Smooth muscle cell (in vitro differentiated cells): Measurements from ENCODE around the gene TCAP. TPM values are rescaled to one million over a fixed set of nuclear protein-coding genes. Genes with fewer than 3 reads are reported as not detected.
A peak's percentile ranks its signal among the peaks of the same experiment; 100 is the strongest.

ENCODE experiments used
- DNase-seq: peaks from one replicate; lab custom pipeline; 2025; ENCODE audit not compliant: unreplicated experiment; lab: John Stamatoyannopoulos, UW
- H2AFZ ChIP-seq: fragments of 200-600 bp; sonication (generic); 2 replicates; pipeline ENCODE4 v1.6.0; 2016; ENCODE audit warnings: antibody characterized with exemption, low read depth, mild to moderate bottlenecking
- H3F3A ChIP-seq: fragments of 200-600 bp; sonication (generic); 2 replicates; pipeline ENCODE4 v1.6.0; 2017; ENCODE audit warnings: antibody characterized with exemption, low read depth
- H3K27ac ChIP-seq: fragments of 200-600 bp; sonication (generic); 2 replicates; pipeline ENCODE4 v1.5.1; 2016; ENCODE audit warnings: low read depth, mild to moderate bottlenecking
- H3K27me3 ChIP-seq: fragments of 200-600 bp; sonication (generic); 2 replicates; pipeline ENCODE4 v1.6.1; 2016; ENCODE audit warnings: low read depth, mild to moderate bottlenecking
- H3K36me3 ChIP-seq: fragments of 200-600 bp; sonication (generic); 2 replicates; pipeline ENCODE4 v1.5.1; 2016; ENCODE audit warnings: low read depth
- H3K4me1 ChIP-seq: fragments of 200-600 bp; sonication (generic); 2 replicates; pipeline ENCODE4 v1.5.1; 2016; ENCODE audit warnings: low read depth
- H3K4me2 ChIP-seq: fragments of 200-600 bp; sonication (generic); 2 replicates; pipeline ENCODE4 v1.6.0; 2016; ENCODE audit warnings: mild to moderate bottlenecking
- H3K4me3 ChIP-seq: fragments of 200-600 bp; sonication (generic); 2 replicates; pipeline ENCODE4 v1.5.1; 2016; ENCODE audit warnings: mild to moderate bottlenecking
- H3K79me2 ChIP-seq: fragments of 200-600 bp; sonication (generic); 2 replicates; pipeline ENCODE4 v1.6.0; 2016; ENCODE audit warnings: low read depth, mild to moderate bottlenecking
- H3K9ac ChIP-seq: fragments of 200-600 bp; sonication (generic); 2 replicates; pipeline ENCODE4 v1.6.0; 2016; ENCODE audit warnings: low read depth
- H3K9me3 ChIP-seq: fragments of 200-600 bp; sonication (generic); replicated peaks from 2 replicates; pipeline ENCODE4 v1.5.1; 2016; ENCODE audit warnings: low read depth
- H4K20me1 ChIP-seq: fragments of 200-600 bp; sonication (generic); 2 replicates; pipeline ENCODE4 v1.6.0; 2016; ENCODE audit warnings: low read depth
- WGBS: methylation state at CpG from one replicate; pipeline ENCODE4 v1.1.7; 2016; ENCODE audit warnings: low lambda C conversion rate; 5-methylcytosine and 5-hydroxymethylcytosine counted together
- polyA plus RNA-seq: library from polyadenylated mRNA; unstranded; fragments of >200 nt; fragmentation: Nextera tagmentation; extraction: Ambion mirVana; gene quantifications from 2 replicates; pipeline ENCODE4 v1.2.1, GENCODE V29; 2016
- total RNA-seq: library from RNA; depleted of rRNA; stranded (reverse); fragments of >200 nt; gene quantifications from 2 replicates; pipeline ENCODE4 v1.2.3, GENCODE V29; 2014
- TF ChIP-seq, protein P1 (sequence below): fragments of 200-600 bp; sonication (generic); IDR thresholded peaks from 2 replicates; pipeline ENCODE4 v1.5.1; 2017; ENCODE audit warnings: borderline replicate concordance, mild to moderate bottlenecking, antibody characterized with exemption; ENCODE audit not compliant: insufficient read depth, poor library complexity, severe bottlenecking

Gene TCAP
- total and polyA plus RNA-seq, 2 experiments from 2014 or later = 0.41 TPM; not detected in 1

DNA sequence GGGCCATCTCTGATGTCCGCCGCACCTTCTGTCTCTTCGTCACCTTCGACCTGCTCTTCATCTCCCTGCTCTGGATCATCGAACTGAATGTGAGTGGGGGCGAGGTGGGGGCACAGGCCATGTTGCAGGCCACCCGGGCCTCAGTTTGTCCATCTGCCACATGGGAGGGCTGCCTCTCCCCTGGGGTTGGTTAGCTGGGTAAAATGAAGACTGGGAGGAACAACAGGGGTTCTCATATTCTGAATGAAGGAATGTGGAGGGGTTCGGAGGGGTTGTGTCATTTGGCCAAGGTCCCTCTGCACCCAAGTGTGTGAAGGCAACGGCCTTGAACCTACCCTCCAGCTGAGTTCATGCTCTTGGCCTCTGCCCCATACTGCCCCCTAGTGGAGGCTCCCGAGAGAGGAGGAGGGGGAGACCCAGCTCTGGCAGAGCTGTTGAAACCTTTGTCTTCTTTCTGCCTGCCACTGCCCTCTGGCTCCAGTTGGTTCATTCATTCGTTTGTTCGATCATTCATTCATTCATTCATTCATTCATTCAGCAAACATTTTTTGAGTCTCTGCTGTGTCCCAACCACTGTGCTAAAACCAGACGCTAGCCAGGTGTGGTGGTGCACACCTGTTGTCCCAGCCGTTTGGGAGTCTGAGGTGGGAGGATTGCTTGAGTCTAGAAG, 11.4 kb upstream of the TCAP start:
- Histone ChIP-seq H3K79me2 (peaks cover 7% of the 10 kb centered on the region), H3F3A (no peaks in the 10 kb centered on the region), H3K36me3 (no peaks in the 10 kb centered on the region), H4K20me1 (peaks cover 58% of the 10 kb centered on the region), H3K9ac (no peak overlapping the region), H3K27me3 (no peaks in the 10 kb centered on the region), H2AFZ (no peak overlapping the region), H3K27ac (no peak overlapping the region), H3K4me2 (no peak overlapping the region), H3K4me3 (no peak overlapping the region), H3K4me1 (peaks cover 20% of the 10 kb centered on the region), H3K9me3 (no peaks in the 10 kb centered on the region)
- no peak for DNase-seq
- TF ChIP-seq, protein P1, sequence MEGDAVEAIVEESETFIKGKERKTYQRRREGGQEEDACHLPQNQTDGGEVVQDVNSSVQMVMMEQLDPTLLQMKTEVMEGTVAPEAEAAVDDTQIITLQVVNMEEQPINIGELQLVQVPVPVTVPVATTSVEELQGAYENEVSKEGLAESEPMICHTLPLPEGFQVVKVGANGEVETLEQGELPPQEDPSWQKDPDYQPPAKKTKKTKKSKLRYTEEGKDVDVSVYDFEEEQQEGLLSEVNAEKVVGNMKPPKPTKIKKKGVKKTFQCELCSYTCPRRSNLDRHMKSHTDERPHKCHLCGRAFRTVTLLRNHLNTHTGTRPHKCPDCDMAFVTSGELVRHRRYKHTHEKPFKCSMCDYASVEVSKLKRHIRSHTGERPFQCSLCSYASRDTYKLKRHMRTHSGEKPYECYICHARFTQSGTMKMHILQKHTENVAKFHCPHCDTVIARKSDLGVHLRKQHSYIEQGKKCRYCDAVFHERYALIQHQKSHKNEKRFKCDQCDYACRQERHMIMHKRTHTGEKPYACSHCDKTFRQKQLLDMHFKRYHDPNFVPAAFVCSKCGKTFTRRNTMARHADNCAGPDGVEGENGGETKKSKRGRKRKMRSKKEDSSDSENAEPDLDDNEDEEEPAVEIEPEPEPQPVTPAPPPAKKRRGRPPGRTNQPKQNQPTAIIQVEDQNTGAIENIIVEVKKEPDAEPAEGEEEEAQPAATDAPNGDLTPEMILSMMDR = peak; percentile 87
- 73% methylated on average over 14 of the region's 14 CpGs for WGBS

DNA sequence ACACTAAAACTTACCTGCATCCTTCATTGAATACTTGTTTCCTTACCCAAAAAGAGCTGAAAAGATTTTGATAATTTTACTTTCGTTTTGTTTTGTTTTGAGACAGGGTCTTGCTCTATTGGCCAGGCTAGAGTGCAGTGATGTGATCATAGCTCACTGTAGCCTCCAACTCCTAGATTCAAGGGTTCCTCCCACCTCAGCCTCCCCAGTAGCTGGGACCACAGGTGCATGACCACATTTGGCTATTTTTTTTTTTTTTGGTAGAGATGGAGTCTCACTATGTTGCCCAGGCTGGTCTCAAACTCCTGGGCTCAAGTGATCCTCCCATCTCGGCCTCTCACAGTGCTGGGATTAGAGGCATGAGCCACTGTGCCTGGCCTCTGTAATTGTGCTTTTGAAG, 10.0 kb upstream of the TCAP start:
- H3K4me2 ChIP-seq = no peak overlapping the region

GRCh38 chr17:39658346-39658745, 6.8 kb upstream of the TCAP start:
- Histone ChIP-seq H3K4me1 (peaks cover 4% of the 10 kb centered on the region), H3K9me3 (no peaks in the 10 kb centered on the region), H4K20me1 (peaks cover 35% of the 10 kb centered on the region), H3K4me2 (no peak overlapping the region), H3F3A (no peaks in the 10 kb centered on the region), H3K36me3 (no peaks in the 10 kb centered on the region), H2AFZ (no peak overlapping the region), H3K27ac (no peak overlapping the region), H3K9ac (no peak overlapping the region), H3K27me3 (no peaks in the 10 kb centered on the region), H3K79me2 (peaks cover 7% of the 10 kb centered on the region), H3K4me3 (no peak overlapping the region)
- TF ChIP-seq, protein P1 = no peak
- 96% methylated on average over 11 of the region's 11 CpGs for WGBS
- no peak for DNase-seq

More for the DNA sequence above, 10.0 kb upstream of the TCAP start:
- no peak for DNase-seq
- H3F3A ChIP-seq = no peaks in the 10 kb centered on the region
- H2AFZ ChIP-seq = no peak overlapping the region
- TF ChIP-seq, protein P1 = no peak
- no peak overlapping the region for H3K27ac ChIP-seq
- no peaks in the 10 kb centered on the region for H3K9me3 ChIP-seq
- H3K79me2 ChIP-seq = peaks cover 7% of the 10 kb centered on the region
- H3K4me3 ChIP-seq = no peak overlapping the region
- no peaks in the 10 kb centered on the region for H3K27me3 ChIP-seq
- peaks cover 20% of the 10 kb centered on the region for H3K4me1 ChIP-seq
- 85% methylated on average over 2 of the region's 2 CpGs for WGBS
- H3K36me3 ChIP-seq = no peaks in the 10 kb centered on the region
- no peak overlapping the region for H3K9ac ChIP-seq
- H4K20me1 ChIP-seq = peaks cover 53% of the 10 kb centered on the region

GRCh38 chr17:39658760-39659159, 6.4 kb upstream of the TCAP start:
- Histone ChIP-seq H3K27me3 (no peaks in the 10 kb centered on the region), H3K9ac (no peak overlapping the region), H3K36me3 (no peaks in the 10 kb centered on the region), H3K4me3 (no peak overlapping the region), H3K27ac (no peak overlapping the region), H3K4me2 (no peak overlapping the region), H2AFZ (no peak overlapping the region), H3K79me2 (peaks cover 5% of the 10 kb centered on the region), H3F3A (no peaks in the 10 kb centered on the region), H3K4me1 (no peaks in the 10 kb centered on the region), H4K20me1 (peaks cover 31% of the 10 kb centered on the region), H3K9me3 (no peaks in the 10 kb centered on the region)
- TF ChIP-seq, protein P1 = no peak
- 97% methylated on average over 3 of the region's 3 CpGs for WGBS
- no peak for DNase-seq
